Naive thymus-derived CD8-positive, alpha-beta T cell (primary cell): Measurements from ENCODE around the gene GCDH. TPM values are rescaled to one million over a fixed set of nuclear protein-coding genes. Genes with fewer than 3 reads are reported as not detected.

Experiments
- ATAC-seq, 2 donors: fragments of 150-1000 bp; cut with Tn5 transposase in 1 of 2; sonication (Bioruptor Pico), chemical (Tn5 transposase) in 1 of 2; 1 replicate in 1 of 2; 2 replicates in 1 of 2; pipeline ENCODE4 v1.10.0; 2021; ENCODE audit warnings: mild to moderate bottlenecking in 2 of 2, moderate library complexity in 2 of 2
- POLR2A ChIA-PET: fragments of 350-600 bp; sonication (Branson Sonifier 250); formaldehyde crosslinking; loops from one replicate; lab custom pipeline; 2021; ENCODE audit warnings: antibody characterized with exemption; lab: Charles Lee
- DNase-seq, 10 donors: peaks; one replicate each; pipeline versions ENCODE4 v3.0.0 to v3.0.0-alpha.2; 2020 to 2022
- H3K27ac Mint-ChIP-seq, 10 donors: one replicate each; pipeline ENCODE4 v1.8.0; 2020 to 2022; ENCODE audit warnings: mild to moderate bottlenecking in 10 of 10, mixed read lengths in 10 of 10, moderate library complexity in 4 of 10, inconsistent platforms in 1 of 10
- H3K27me3 Mint-ChIP-seq, 5 donors: one replicate each; pipeline ENCODE4 v1.8.0; 2021 to 2022; ENCODE audit warnings: mixed read lengths in 5 of 5
- H3K36me3 Mint-ChIP-seq, 3 donors: one replicate each; pipeline ENCODE4 v1.8.0; 2020 to 2022; ENCODE audit warnings: mixed read lengths in 3 of 3, mild to moderate bottlenecking in 2 of 3, inconsistent platforms in 1 of 3
- H3K4me1 Mint-ChIP-seq, 4 donors: one replicate each; pipeline ENCODE4 v1.8.0; 2021 to 2022; ENCODE audit warnings: mixed read lengths in 4 of 4
- H3K4me3 Mint-ChIP-seq, 10 donors: one replicate each; pipeline ENCODE4 v1.8.0; 2020 to 2022; ENCODE audit warnings: mild to moderate bottlenecking in 10 of 10, mixed read lengths in 10 of 10, moderate library complexity in 6 of 10, inconsistent platforms in 1 of 10
- H3K9me3 Mint-ChIP-seq, 9 donors: one replicate each; pipeline ENCODE4 v1.8.0; 2020 to 2022; ENCODE audit warnings: mixed read lengths in 9 of 9, mild to moderate bottlenecking in 3 of 9, inconsistent platforms in 1 of 9, moderate library complexity in 1 of 9
- microRNA-seq: library from miRNA; unstranded; fragments of <30 nt; microRNA quantifications from one replicate; pipeline ENCODE4 v1.2.0, GENCODE V29; 2022; ENCODE audit warnings: borderline microRNAs expressed
- polyA plus RNA-seq, 3 donors: library from polyadenylated mRNA; unstranded; fragments of 300-500 nt; fragmentation: Illumina TruSeq; gene quantifications; one replicate each; pipeline ENCODE4 v1.2.3, GENCODE V29; 2021
- total RNA-seq, 8 experiments: library from RNA in 2 of 8; stranded (reverse) in 2 of 8; gene quantifications; one replicate each; pipeline ENCODE4 v1.2.3 and lab custom pipeline; 2021 to 2026

The GCDH gene
- total and polyA plus RNA-seq, 5 experiments from 2014 or later = 18.0 to 69.8 (median 20.7) TPM

- peak overlapping the region; percentile 89 to 99 (median 94) for H3K27ac Mint-ChIP-seq
- peak overlapping the region; percentile 80 to 99 (median 88) for H3K4me3 Mint-ChIP-seq
- ATAC-seq (peak; percentile 52 to 57), DNase-seq (peak in 4 of 10 donors; percentile 17 to 56 (median 42))
- H3K27me3 Mint-ChIP-seq = peaks cover 0 to 2% (median 0%) of the 10 kb centered on the region in 5 donors
- H3K36me3 Mint-ChIP-seq = peaks cover 0 to 75% (median 17%) of the 10 kb centered on the region in 3 donors
- H3K9me3 Mint-ChIP-seq = no peaks in the 10 kb centered on the region
- peaks cover 13 to 54% (median 43%) of the 10 kb centered on the region in 4 donors for H3K4me1 Mint-ChIP-seq
- POLR2A ChIA-PET = interaction anchor here (0.7 to 1.8 kb wide), 10 partner anchors 9 to 172 kb away, joined by 3 to 14 read pairs (median 4); partner anchors contain the start of genes FARSA, GADD45GIP1, GCDH and NACC1
Measured at GRCh38 chr19:12946092-12946721, 55.2 kb downstream of the GCDH start.

GRCh38 chr19:12946731-12947496 lies 56.0 kb downstream of the GCDH start:
- Mint-ChIP-seq H3K36me3 (peaks cover 0 to 75% (median 20%) of the 10 kb centered on the region in 3 donors), H3K27ac (peak overlapping the region; percentile 89 to 99 (median 94)), H3K27me3 (peaks cover 0 to 2% (median 0%) of the 10 kb centered on the region in 5 donors), H3K9me3 (no peaks in the 10 kb centered on the region), H3K4me3 (peak overlapping the region; percentile 80 to 99 (median 88)), H3K4me1 (peaks cover 15 to 49% (median 41%) of the 10 kb centered on the region in 4 donors)
- POLR2A ChIA-PET = interaction anchor here (0.7 to 2.0 kb wide), 16 partner anchors 8 to 307 kb away, joined by 3 to 14 read pairs (median 4); partner anchors contain the start of genes FARSA, GADD45GIP1, GCDH and NACC1
- ATAC-seq (no peak), DNase-seq (no peak)

GRCh38 chr19:12947702-12948611 lies 57.0 kb downstream of the GCDH start:
- Mint-ChIP-seq H3K27me3 (peaks cover 0 to 2% (median 0%) of the 10 kb centered on the region in 5 donors), H3K36me3 (peaks cover 0 to 73% (median 18%) of the 10 kb centered on the region in 3 donors), H3K9me3 (no peaks in the 10 kb centered on the region), H3K4me1 (peaks cover 15 to 41% (median 36%) of the 10 kb centered on the region in 4 donors), H3K4me3 (peak overlapping the region in 5 of 10 donors; percentile 4 to 63 (median 30)), H3K27ac (peak overlapping the region in 6 of 10 donors; percentile 60 to 93 (median 78))
- POLR2A ChIA-PET = interaction anchor here (0.6 to 2.0 kb wide), 8 partner anchors 9 to 306 kb away, joined by 3 to 11 read pairs (median 6); partner anchors contain the start of genes FARSA, GADD45GIP1 and SYCE2
- ATAC-seq (no peak), DNase-seq (no peak)

- Mint-ChIP-seq H3K27ac (peak overlapping the region in 1 of 10 donors; percentile 54), H3K27me3 (peaks cover 0 to 2% (median 0%) of the 10 kb centered on the region in 5 donors), H3K4me1 (peaks cover 11 to 33% (median 29%) of the 10 kb centered on the region in 4 donors), H3K36me3 (peaks cover 0 to 71% (median 12%) of the 10 kb centered on the region in 3 donors), H3K9me3 (no peaks in the 10 kb centered on the region), H3K4me3 (no peak overlapping the region)
- POLR2A ChIA-PET = interaction anchor here (1.1 to 2.0 kb wide), 4 partner anchors 8 to 16 kb away, joined by 3 to 11 read pairs (median 8); partner anchors contain the start of genes FARSA and GADD45GIP1
- no peak for DNase-seq
- ATAC-seq = no peak
Measured at GRCh38 chr19:12948612-12949362, 57.8 kb downstream of the GCDH start.

Small RNA genes lying within 50 kb of the gene (microRNA-seq; reads per million reads assigned to microRNA genes)
- gene MIR5695 (not detected), gene MIR6515 (not detected), gene MIR6794 (not detected)

Other genes starting within 250 kb of the GCDH start
- gene MAN2B1, start 224.4 kb upstream of the GCDH start, total RNA-seq = 100 to 1,000 TPM in 1 of 2 experiments, 10 to 100 TPM in 1; 87.5 to 101 TPM
- 10 to 100 TPM; 33.9 to 55.4 (median 34.7) TPM for gene MAN2B1, start 224.4 kb upstream of the GCDH start, polyA plus RNA-seq
- 10 to 100 TPM; 17.6 to 22.7 TPM for gene WDR83, start 224.4 kb upstream of the GCDH start, total RNA-seq
- 10 to 100 TPM; 12.6 to 19.9 (median 12.9) TPM for gene WDR83, start 224.4 kb upstream of the GCDH start, polyA plus RNA-seq
- 100 to 1,000 TPM; 219 to 224 TPM for gene DHPS, start 209.3 kb upstream of the GCDH start, total RNA-seq
- gene DHPS, start 209.3 kb upstream of the GCDH start, polyA plus RNA-seq = 100 to 1,000 TPM in 1 of 3 donors, 10 to 100 TPM in 2; 74.8 to 108 (median 88.9) TPM
- not detected for gene GNG14, start 203.2 kb upstream of the GCDH start, total RNA-seq
- gene GNG14, start 203.2 kb upstream of the GCDH start, polyA plus RNA-seq = not detected
- 1 to 10 TPM; 2.8 to 2.9 TPM for gene FBXW9, start 194.5 kb upstream of the GCDH start, total RNA-seq
- gene FBXW9, start 194.5 kb upstream of the GCDH start, polyA plus RNA-seq = 1 to 10 TPM; 4.3 to 5.7 (median 5.4) TPM
- gene TNPO2, start 167.2 kb upstream of the GCDH start, total RNA-seq = 10 to 100 TPM; 80.5 to 81.7 TPM
- gene TNPO2, start 167.2 kb upstream of the GCDH start, polyA plus RNA-seq = 1 to 10 TPM; 2.0 to 3.1 (median 2.6) TPM
- gene TRIR, start 156.5 kb upstream of the GCDH start, total RNA-seq = 100 to 1,000 TPM; 197 to 220 TPM
- gene TRIR, start 156.5 kb upstream of the GCDH start, polyA plus RNA-seq = 100 to 1,000 TPM; 181 to 206 (median 205) TPM
- gene GET3, start 153.7 kb upstream of the GCDH start, total RNA-seq = 10 to 100 TPM; 26.7 to 30.9 TPM
- gene GET3, start 153.7 kb upstream of the GCDH start, polyA plus RNA-seq = 10 to 100 TPM; 46.8 to 72.3 (median 55.7) TPM
- gene BEST2, start 139.4 kb upstream of the GCDH start, total RNA-seq = not detected
- not detected for gene BEST2, start 139.4 kb upstream of the GCDH start, polyA plus RNA-seq
- 10 to 100 TPM; 25.2 to 27.0 TPM for gene HOOK2, start 115.6 kb upstream of the GCDH start, total RNA-seq
- gene HOOK2, start 115.6 kb upstream of the GCDH start, polyA plus RNA-seq = 1 to 10 TPM; 3.0 to 4.3 (median 3.2) TPM
- gene JUNB, start 99.7 kb upstream of the GCDH start, total RNA-seq = 100 to 1,000 TPM in 1 of 2 experiments, 10 to 100 TPM in 1; 99.1 to 103 TPM
- 1,000 to 10,000 TPM in 2 of 3 donors, 100 to 1,000 TPM in 1; 845 to 1,468 (median 1,203) TPM for gene JUNB, start 99.7 kb upstream of the GCDH start, polyA plus RNA-seq
- gene PRDX2, start 89.4 kb upstream of the GCDH start, total RNA-seq = 100 to 1,000 TPM; 108 to 112 TPM
- 100 to 1,000 TPM; 253 to 362 (median 333) TPM for gene PRDX2, start 89.4 kb upstream of the GCDH start, polyA plus RNA-seq
- 1 to 10 TPM in 1 of 2 experiments, not detected in 1; 1.1 TPM for gene THSD8, start 89.1 kb upstream of the GCDH start, total RNA-seq
- gene THSD8, start 89.1 kb upstream of the GCDH start, polyA plus RNA-seq = 1 to 10 TPM in 2 of 3 donors, under 1 TPM in 1; 0.96 to 3.1 (median 1.0) TPM
- gene RNASEH2A, start 84.6 kb upstream of the GCDH start, total RNA-seq = 10 to 100 TPM; 12.1 to 12.9 TPM
- gene RNASEH2A, start 84.6 kb upstream of the GCDH start, polyA plus RNA-seq = 10 to 100 TPM; 16.3 to 22.6 (median 21.9) TPM
- gene RTBDN, start 56.6 kb upstream of the GCDH start, total RNA-seq = not detected
- gene RTBDN, start 56.6 kb upstream of the GCDH start, polyA plus RNA-seq = not detected
- gene MAST1, start 52.6 kb upstream of the GCDH start, total RNA-seq = 1 to 10 TPM in 1 of 2 experiments, under 1 TPM in 1; 0.26 to 1.3 TPM
- 1 to 10 TPM in 1 of 3 donors, under 1 TPM in 2; 0.22 to 4.4 (median 0.97) TPM for gene MAST1, start 52.6 kb upstream of the GCDH start, polyA plus RNA-seq
- gene DNASE2, start 9.7 kb upstream of the GCDH start, total RNA-seq = 10 to 100 TPM; 26.2 to 27.3 TPM
- gene DNASE2, start 9.7 kb upstream of the GCDH start, polyA plus RNA-seq = 10 to 100 TPM; 46.1 to 49.5 (median 46.2) TPM
- gene KLF1, start 4.0 kb upstream of the GCDH start, total RNA-seq = not detected
- under 1 TPM in 1 of 3 donors, not detected in 2; 0.45 TPM for gene KLF1, start 4.0 kb upstream of the GCDH start, polyA plus RNA-seq
- 1 to 10 TPM in 1 of 2 experiments, not detected in 1; 1.8 TPM for gene SYCE2, start 28.1 kb downstream of the GCDH start, total RNA-seq
- gene SYCE2, start 28.1 kb downstream of the GCDH start, polyA plus RNA-seq = not detected
- 10 to 100 TPM; 54.6 to 60.5 TPM for gene FARSA, start 42.6 kb downstream of the GCDH start, total RNA-seq
- 10 to 100 TPM; 49.8 to 87.7 (median 63.6) TPM for gene FARSA, start 42.6 kb downstream of the GCDH start, polyA plus RNA-seq
- gene CALR, start 47.4 kb downstream of the GCDH start, total RNA-seq = 100 to 1,000 TPM; 448 to 463 TPM
- gene CALR, start 47.4 kb downstream of the GCDH start, polyA plus RNA-seq = 100 to 1,000 TPM; 135 to 190 (median 165) TPM
- 100 to 1,000 TPM; 117 to 125 TPM for gene RAD23A, start 54.7 kb downstream of the GCDH start, total RNA-seq
- gene RAD23A, start 54.7 kb downstream of the GCDH start, polyA plus RNA-seq = 100 to 1,000 TPM in 2 of 3 donors, 10 to 100 TPM in 1; 78.0 to 114 (median 102) TPM
- gene GADD45GIP1, start 66.1 kb downstream of the GCDH start, total RNA-seq = 10 to 100 TPM; 17.3 to 17.8 TPM
- gene GADD45GIP1, start 66.1 kb downstream of the GCDH start, polyA plus RNA-seq = 10 to 100 TPM; 59.4 to 65.1 (median 64.7) TPM
- gene DAND5, start 78.4 kb downstream of the GCDH start, total RNA-seq = not detected
- not detected for gene DAND5, start 78.4 kb downstream of the GCDH start, polyA plus RNA-seq
- 1 to 10 TPM; 4.9 to 8.6 TPM for gene NFIX, start 104.3 kb downstream of the GCDH start, total RNA-seq
- 1 to 10 TPM in 1 of 3 donors, under 1 TPM in 1, not detected in 1; 0.68 to 1.5 TPM for gene NFIX, start 104.3 kb downstream of the GCDH start, polyA plus RNA-seq
- 1 to 10 TPM; 6.6 to 7.9 TPM for gene LYL1, start 211.7 kb downstream of the GCDH start, total RNA-seq
- 1 to 10 TPM in 2 of 3 donors, under 1 TPM in 1; 0.37 to 2.6 (median 1.3) TPM for gene LYL1, start 211.7 kb downstream of the GCDH start, polyA plus RNA-seq
- 100 to 1,000 TPM; 100 to 103 TPM for gene TRMT1, start 225.6 kb downstream of the GCDH start, total RNA-seq
- 10 to 100 TPM; 26.1 to 35.1 (median 27.2) TPM for gene TRMT1, start 225.6 kb downstream of the GCDH start, polyA plus RNA-seq
- 10 to 100 TPM; 24.5 to 25.7 TPM for gene NACC1, start 227.1 kb downstream of the GCDH start, total RNA-seq
- 1 to 10 TPM; 1.4 to 3.4 (median 1.9) TPM for gene NACC1, start 227.1 kb downstream of the GCDH start, polyA plus RNA-seq